HG02763 (cell line): ENCODE data around the gene COL4A5.

Source experiments
- ATAC-seq: cut with Tn5 transposase; IDR thresholded peaks from one replicate; pipeline ENCODE4 v1.9.1; 2021; ENCODE audit warnings: mild to moderate bottlenecking, moderate library complexity; ENCODE audit not compliant: unreplicated experiment

Gene COL4A5

DNA sequence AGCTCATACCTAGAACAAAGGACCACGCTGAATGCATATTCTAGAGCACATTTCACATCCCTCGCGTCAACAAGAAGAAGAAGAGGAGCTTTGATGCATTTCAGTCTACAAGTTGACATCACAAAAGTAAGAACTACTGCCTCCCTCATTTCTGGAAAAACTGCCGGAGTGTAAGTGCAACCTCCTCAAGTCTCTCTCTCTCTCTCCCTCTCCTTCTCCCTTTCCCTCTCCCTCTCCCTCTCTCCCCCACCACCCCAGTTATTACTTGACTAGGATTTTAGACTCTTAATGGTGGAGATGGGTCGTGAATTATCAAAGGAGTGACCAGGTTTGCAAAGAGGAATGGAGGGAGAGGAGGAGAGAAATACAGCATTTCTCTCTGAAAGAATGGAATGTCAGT, 298.1 kb downstream of the COL4A5 start:
- no peak for ATAC-seq

DNA sequence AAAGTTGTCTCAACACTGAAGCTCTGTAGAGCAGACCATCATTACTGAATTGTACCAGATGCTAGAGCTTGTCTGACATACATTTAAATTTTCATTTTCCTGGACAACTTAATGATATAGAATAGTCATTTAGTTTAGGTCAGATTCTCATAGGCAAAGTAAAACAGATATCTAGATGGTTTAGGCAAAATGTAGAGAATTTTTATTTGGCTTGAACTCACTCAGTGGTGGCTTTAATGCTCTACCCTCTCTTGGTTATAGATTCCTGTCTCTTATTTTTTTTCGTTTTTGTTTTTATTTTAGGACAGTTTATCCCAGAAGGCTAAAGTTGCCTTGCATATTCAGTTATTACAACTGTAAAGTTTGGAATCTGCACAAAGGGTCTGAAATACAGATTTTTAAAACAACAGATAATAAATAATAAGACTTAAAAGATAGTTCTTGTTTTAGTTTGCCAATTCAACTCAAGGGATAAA, 300.7 kb downstream of the COL4A5 start:
- no peak for ATAC-seq
